Karpas-422 (cell line): ENCODE measurements around the gene DYRK3. TPM values are rescaled to one million over a fixed set of nuclear protein-coding genes. Genes with fewer than 3 reads are reported as not detected.

Experiments
- DNase-seq: peaks from one replicate; pipeline ENCODE4 v3.0.0-alpha.2; 2015
- H2AFZ ChIP-seq: fragments of 200-600 bp; sonication (generic); 2 replicates; pipeline ENCODE4 v1.6.1; 2014; ENCODE audit warnings: antibody characterized with exemption, low read length, mixed read lengths
- H3K27ac ChIP-seq: fragments of 200-600 bp; sonication (generic); 2 replicates; pipeline ENCODE4 v1.5.1; 2014; ENCODE audit warnings: mild to moderate bottlenecking, low read length, moderate library complexity
- H3K27me3 ChIP-seq: fragments of 200-600 bp; sonication (generic); 2 replicates; pipeline ENCODE4 v1.6.1; 2014; ENCODE audit warnings: low read length, mixed read lengths
- H3K36me3 ChIP-seq: fragments of 200-600 bp; sonication (generic); 2 replicates; pipeline ENCODE4 v1.6.1; 2014; ENCODE audit warnings: low read length, mixed read lengths; ENCODE audit not compliant: insufficient read depth
- H3K4me1 ChIP-seq: fragments of 200-600 bp; sonication (generic); 2 replicates; pipeline ENCODE4 v1.6.1; 2014; ENCODE audit warnings: mild to moderate bottlenecking, low read length, mixed read lengths
- H3K4me2 ChIP-seq: fragments of 200-600 bp; sonication (generic); 2 replicates; pipeline ENCODE4 v1.6.1; 2014; ENCODE audit warnings: low read length, low read depth, mild to moderate bottlenecking; ENCODE audit not compliant: poor library complexity, severe bottlenecking
- H3K4me3 ChIP-seq: fragments of 200-600 bp; sonication (generic); 2 replicates; pipeline ENCODE4 v1.5.1; 2014; ENCODE audit warnings: mild to moderate bottlenecking, antibody characterized with exemption, low read length, mixed read lengths
- H3K79me2 ChIP-seq: fragments of 200-600 bp; sonication (generic); 2 replicates; pipeline ENCODE4 v1.6.1; 2014; ENCODE audit warnings: mild to moderate bottlenecking, low read length, mixed read lengths
- H3K9ac ChIP-seq: fragments of 200-600 bp; sonication (generic); 2 replicates; pipeline ENCODE4 v1.6.0; 2014; ENCODE audit warnings: low read length
- H3K9me2 ChIP-seq: fragments of 200-600 bp; sonication (generic), shearing (Covaris generic); replicated peaks from 2 replicates; pipeline ENCODE4 v1.6.0; 2014; ENCODE audit warnings: mild to moderate bottlenecking, low read length, moderate library complexity; ENCODE audit not compliant: insufficient read depth
- H3K9me3 ChIP-seq: fragments of 300-700, 200-600 bp; sonication (generic); 2 replicates; pipeline ENCODE4 v1.6.1; 2014; ENCODE audit warnings: low read length, mixed read lengths
- H4K20me1 ChIP-seq: fragments of 200-600 bp; sonication (generic); 2 replicates; pipeline ENCODE4 v1.6.1; 2014; ENCODE audit warnings: mild to moderate bottlenecking, antibody characterized with exemption, low read length, low read depth; ENCODE audit not compliant: insufficient read depth
- total RNA-seq: library from RNA; depleted of rRNA; stranded (reverse); fragments of >200 nt; shearing (Covaris generic); gene quantifications from 2 replicates; pipeline ENCODE4 v1.2.3, GENCODE V29; 2014; ENCODE audit warnings: low replicate concordance

Gene DYRK3
- total RNA-seq, 1 experiment from 2014 or later, result 0.93 TPM

- Histone ChIP-seq H3K9me3 (no peaks in the 10 kb centered on the region), H4K20me1 (0 out of 2 replicates have a peak, but pooled peaks cover 2% of the 10 kb centered on the region), H3K79me2 (no peaks in the 10 kb centered on the region), H3K27ac (no peak overlapping the region), H3K4me1 (peaks cover 26% of the 10 kb centered on the region), H3K9ac (no peak overlapping the region), H3K4me3 (no peak overlapping the region), H2AFZ (no peak overlapping the region), H3K9me2 (no peaks in the 10 kb centered on the region), H3K27me3 (peaks cover 3% of the 10 kb centered on the region; the same call in 1 of the 2 replicates), H3K36me3 (no peaks in the 10 kb centered on the region), H3K4me2 (no peak overlapping the region)
- DNase-seq, result no peak
Observed at GRCh38 chr1:206658981-206659273, 23.6 kb downstream of the DYRK3 start.

GRCh38 chr1:206660136-206660535, 24.8 kb downstream of the DYRK3 start:
- DNase-seq, result no peak
- Histone ChIP-seq H2AFZ (no peak overlapping the region), H3K9me3 (no peaks in the 10 kb centered on the region), H3K79me2 (no peaks in the 10 kb centered on the region), H3K27me3 (no peaks in the 10 kb centered on the region), H3K4me3 (no peak overlapping the region), H3K4me2 (no peak overlapping the region), H3K36me3 (no peaks in the 10 kb centered on the region), H4K20me1 (0 out of 2 replicates have a peak, but pooled peaks cover 2% of the 10 kb centered on the region), H3K27ac (no peak overlapping the region), H3K9me2 (no peaks in the 10 kb centered on the region), H3K4me1 (peaks cover 38% of the 10 kb centered on the region), H3K9ac (no peak overlapping the region)

- Histone ChIP-seq H3K36me3 (no peaks in the 10 kb centered on the region), H3K9me3 (no peaks in the 10 kb centered on the region), H4K20me1 (0 out of 2 replicates have a peak, but pooled peaks cover 2% of the 10 kb centered on the region), H2AFZ (no peak overlapping the region), H3K79me2 (no peaks in the 10 kb centered on the region), H3K4me3 (no peak overlapping the region), H3K27ac (no peak overlapping the region), H3K27me3 (no peaks in the 10 kb centered on the region), H3K9me2 (no peaks in the 10 kb centered on the region), H3K4me2 (no peak overlapping the region), H3K4me1 (peaks cover 40% of the 10 kb centered on the region), H3K9ac (no peak overlapping the region)
- no peak for DNase-seq
Observed at GRCh38 chr1:206661161-206661820, 26.0 kb downstream of the DYRK3 start.

GRCh38 chr1:206662396-206663092, 27.2 kb downstream of the DYRK3 start:
- Histone ChIP-seq H3K36me3 (no peaks in the 10 kb centered on the region), H3K9me2 (no peaks in the 10 kb centered on the region), H3K4me3 (no peak overlapping the region), H3K4me1 (peaks cover 40% of the 10 kb centered on the region), H3K4me2 (no peak overlapping the region), H3K9ac (no peak overlapping the region), H3K27me3 (no peaks in the 10 kb centered on the region), H2AFZ (no peak overlapping the region), H3K79me2 (no peaks in the 10 kb centered on the region), H3K9me3 (no peaks in the 10 kb centered on the region), H4K20me1 (0 out of 2 replicates have a peak, but pooled peaks cover 2% of the 10 kb centered on the region), H3K27ac (no peak overlapping the region)
- no peak for DNase-seq

GRCh38 chr1:206663362-206663761, 28.0 kb downstream of the DYRK3 start:
- H3K9ac ChIP-seq, result no peak overlapping the region
- no peaks in the 10 kb centered on the region for H3K9me2 ChIP-seq
- H2AFZ ChIP-seq, result no peak overlapping the region
- H3K4me2 ChIP-seq, result peak overlapping the region; percentile 40
- H3K9me3 ChIP-seq, result no peaks in the 10 kb centered on the region
- peaks cover 34% of the 10 kb centered on the region for H3K4me1 ChIP-seq
- H4K20me1 ChIP-seq, result no peaks in the 10 kb centered on the region
- no peak overlapping the region; the same call in 1 of the 2 replicates for H3K4me3 ChIP-seq
- H3K79me2 ChIP-seq, result no peaks in the 10 kb centered on the region
- no peaks in the 10 kb centered on the region for H3K36me3 ChIP-seq
- no peaks in the 10 kb centered on the region for H3K27me3 ChIP-seq
- H3K27ac ChIP-seq, result no peak overlapping the region
- no peak for DNase-seq

- Histone ChIP-seq H3K27ac (no peak overlapping the region), H3K27me3 (no peaks in the 10 kb centered on the region), H3K9me2 (no peaks in the 10 kb centered on the region), H3K4me1 (peaks cover 34% of the 10 kb centered on the region), H3K79me2 (no peaks in the 10 kb centered on the region), H3K36me3 (no peaks in the 10 kb centered on the region), H3K9me3 (no peaks in the 10 kb centered on the region), H2AFZ (no peak overlapping the region), H3K9ac (no peak overlapping the region), H4K20me1 (no peaks in the 10 kb centered on the region), H3K4me3 (peak overlapping the region; percentile 16; the same call in 1 of the 2 replicates), H3K4me2 (peak overlapping the region; percentile 40)
- DNase-seq, result peak; percentile 88
Observed at GRCh38 chr1:206663832-206664652, 28.7 kb downstream of the DYRK3 start.

GRCh38 chr1:206664740-206665139, 29.4 kb downstream of the DYRK3 start:
- Histone ChIP-seq H3K36me3 (no peaks in the 10 kb centered on the region), H3K79me2 (no peaks in the 10 kb centered on the region), H3K9ac (no peak overlapping the region), H3K4me3 (no peak overlapping the region), H2AFZ (no peak overlapping the region), H3K27ac (no peak overlapping the region), H3K4me2 (peak overlapping the region; percentile 40), H3K27me3 (no peaks in the 10 kb centered on the region), H3K4me1 (peaks cover 34% of the 10 kb centered on the region), H3K9me2 (no peaks in the 10 kb centered on the region), H4K20me1 (no peaks in the 10 kb centered on the region), H3K9me3 (no peaks in the 10 kb centered on the region)
- no peak for DNase-seq

GRCh38 chr1:206666031-206666561, 30.8 kb downstream of the DYRK3 start:
- no peaks in the 10 kb centered on the region for H3K36me3 ChIP-seq
- no peaks in the 10 kb centered on the region for H4K20me1 ChIP-seq
- no peaks in the 10 kb centered on the region for H3K9me3 ChIP-seq
- H3K27ac ChIP-seq, result no peak overlapping the region
- H3K9ac ChIP-seq, result no peak overlapping the region
- H3K9me2 ChIP-seq, result no peaks in the 10 kb centered on the region
- H3K4me2 ChIP-seq, result no peak overlapping the region
- no peaks in the 10 kb centered on the region for H3K27me3 ChIP-seq
- no peak overlapping the region for H3K4me3 ChIP-seq
- peaks cover 34% of the 10 kb centered on the region for H3K4me1 ChIP-seq
- H3K79me2 ChIP-seq, result no peaks in the 10 kb centered on the region
- DNase-seq, result no peak
- no peak overlapping the region for H2AFZ ChIP-seq
